Sigmoid colon (tissue), 4 donors: ENCODE data around the gene SPTBN1.

ENCODE experiments used
- EP300 ChIP-seq, 4 donors: sonication (generic); formaldehyde crosslinking; IDR thresholded peaks; one replicate each; pipeline ENCODE4 v1.6.1; 2017; ENCODE audit warnings: antibody characterized with exemption in 4 of 4
- POLR2A ChIP-seq, 2 donors: fragments of 450-650 bp; IDR thresholded peaks; one replicate each; pipeline ENCODE4 v1.6.1; 2016; ENCODE audit warnings: antibody characterized with exemption in 2 of 2, mild to moderate bottlenecking in 2 of 2, moderate library complexity in 2 of 2
- POLR2AphosphoS5 ChIP-seq, 4 donors: sonication (generic); formaldehyde crosslinking; IDR thresholded peaks; one replicate each; pipeline ENCODE4 v1.6.1; 2017; ENCODE audit warnings: antibody characterized with exemption in 4 of 4
- TF ChIP-seq, protein P1 (sequence below), 4 experiments: fragments of 450-650 bp in 3 of 4; fragments of 200-600 bp in 1 of 4; IDR thresholded peaks; one replicate each; pipeline ENCODE4 v1.5.1; 2016 to 2019; ENCODE audit warnings: antibody characterized with exemption in 4 of 4, mild to moderate bottlenecking in 3 of 4, moderate library complexity in 2 of 4

DNA sequence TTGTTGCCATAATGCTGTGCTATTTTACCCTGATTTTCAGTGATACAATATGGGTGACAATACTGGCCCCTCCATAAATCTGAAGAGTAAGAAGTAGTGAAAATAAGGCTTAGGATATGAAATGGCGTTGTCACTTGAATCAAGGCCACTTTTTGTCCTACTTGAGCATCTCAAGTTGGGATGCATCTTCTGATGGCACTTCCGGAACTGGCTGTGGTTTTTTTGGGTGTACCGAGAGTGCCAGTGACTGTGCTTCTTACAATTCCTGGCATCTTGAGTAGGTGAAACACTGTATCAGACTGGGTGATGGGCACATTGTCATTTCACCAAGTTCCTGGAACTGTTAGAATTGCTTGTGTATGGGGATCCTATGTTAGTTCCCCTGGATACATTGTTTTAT lies 214.9 kb downstream of the SPTBN1 start:
- TF ChIP-seq, protein P1, sequence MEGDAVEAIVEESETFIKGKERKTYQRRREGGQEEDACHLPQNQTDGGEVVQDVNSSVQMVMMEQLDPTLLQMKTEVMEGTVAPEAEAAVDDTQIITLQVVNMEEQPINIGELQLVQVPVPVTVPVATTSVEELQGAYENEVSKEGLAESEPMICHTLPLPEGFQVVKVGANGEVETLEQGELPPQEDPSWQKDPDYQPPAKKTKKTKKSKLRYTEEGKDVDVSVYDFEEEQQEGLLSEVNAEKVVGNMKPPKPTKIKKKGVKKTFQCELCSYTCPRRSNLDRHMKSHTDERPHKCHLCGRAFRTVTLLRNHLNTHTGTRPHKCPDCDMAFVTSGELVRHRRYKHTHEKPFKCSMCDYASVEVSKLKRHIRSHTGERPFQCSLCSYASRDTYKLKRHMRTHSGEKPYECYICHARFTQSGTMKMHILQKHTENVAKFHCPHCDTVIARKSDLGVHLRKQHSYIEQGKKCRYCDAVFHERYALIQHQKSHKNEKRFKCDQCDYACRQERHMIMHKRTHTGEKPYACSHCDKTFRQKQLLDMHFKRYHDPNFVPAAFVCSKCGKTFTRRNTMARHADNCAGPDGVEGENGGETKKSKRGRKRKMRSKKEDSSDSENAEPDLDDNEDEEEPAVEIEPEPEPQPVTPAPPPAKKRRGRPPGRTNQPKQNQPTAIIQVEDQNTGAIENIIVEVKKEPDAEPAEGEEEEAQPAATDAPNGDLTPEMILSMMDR (IDR thresholded peaks at IDR 0.05), result no peak
- TF ChIP-seq POLR2A (IDR thresholded peaks at IDR 0.05) (no peak), EP300 (IDR thresholded peaks at IDR 0.05) (no peak), POLR2AphosphoS5 (IDR thresholded peaks at IDR 0.05) (no peak)
